Esophagus muscularis mucosa (tissue), 3 donors: ENCODE results near the gene MYCBPAP.
A peak's percentile ranks its signal among the peaks of the same experiment; 100 is the strongest.

Experiments
- POLR2A ChIP-seq: fragments of 450-650 bp; IDR thresholded peaks from one replicate; pipeline ENCODE4 v1.6.1; 2017; ENCODE audit warnings: antibody characterized with exemption, moderate library complexity, mild to moderate bottlenecking, low read depth
- TF ChIP-seq, protein P1 (sequence below), 3 experiments: fragments of 200-600 bp in 2 of 3; fragments of 450-650 bp in 1 of 3; sonication (generic) in 2 of 3; IDR thresholded peaks; one replicate each; pipeline ENCODE4 v1.5.1; 2017 to 2019; ENCODE audit warnings: antibody characterized with exemption in 3 of 3, mild to moderate bottlenecking in 2 of 3, moderate library complexity in 1 of 3

DNA sequence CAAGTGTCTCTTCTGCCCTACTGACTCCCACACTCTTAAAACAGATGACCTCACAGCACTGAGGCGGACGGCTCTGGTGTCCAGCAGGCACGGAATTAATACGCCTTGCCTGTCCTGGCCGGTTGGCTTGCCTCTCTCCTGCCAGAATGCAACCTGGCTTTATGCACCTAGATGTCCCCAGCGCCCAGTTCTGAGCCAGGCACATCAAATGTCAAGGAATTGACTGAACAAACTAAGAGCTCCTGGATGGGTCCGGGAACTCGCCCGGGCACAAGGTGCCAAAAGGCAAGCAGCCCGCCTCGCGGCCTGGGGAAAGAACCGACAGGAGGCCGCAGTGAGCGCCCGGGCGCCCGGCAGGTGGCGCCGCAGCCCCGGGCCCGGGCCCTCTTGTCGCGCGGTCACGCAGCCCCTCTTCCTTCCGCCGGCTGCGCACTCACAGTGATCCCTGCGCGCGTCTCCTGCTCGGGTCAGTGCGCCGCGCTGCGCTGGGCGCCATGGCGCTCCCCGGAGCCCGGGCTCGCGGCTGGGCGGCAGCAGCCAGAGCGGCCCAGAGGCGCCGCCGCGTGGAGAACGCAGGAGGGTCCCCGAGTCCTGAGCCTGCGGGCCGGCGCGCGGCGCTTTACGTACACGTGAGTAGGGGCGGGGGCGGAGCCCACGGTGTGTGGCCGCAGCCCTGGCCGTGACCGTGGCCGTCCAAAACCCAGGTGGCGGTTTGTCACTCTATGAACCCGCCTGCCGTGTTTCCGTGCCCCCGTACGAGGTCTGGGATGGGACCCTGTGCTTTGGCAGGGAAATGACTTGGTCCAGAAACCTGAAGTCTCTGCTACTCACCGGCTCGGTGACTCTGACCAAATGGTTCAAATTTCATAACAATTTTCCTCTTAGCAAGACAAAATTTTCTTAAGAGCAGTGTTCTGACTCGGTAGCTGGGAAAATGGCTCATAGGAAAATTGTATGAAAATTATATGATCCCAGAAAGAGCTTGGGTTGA, 29.6 kb upstream of the MYCBPAP start, which contains the start of gene RSAD1:
- TF ChIP-seq, protein P1, sequence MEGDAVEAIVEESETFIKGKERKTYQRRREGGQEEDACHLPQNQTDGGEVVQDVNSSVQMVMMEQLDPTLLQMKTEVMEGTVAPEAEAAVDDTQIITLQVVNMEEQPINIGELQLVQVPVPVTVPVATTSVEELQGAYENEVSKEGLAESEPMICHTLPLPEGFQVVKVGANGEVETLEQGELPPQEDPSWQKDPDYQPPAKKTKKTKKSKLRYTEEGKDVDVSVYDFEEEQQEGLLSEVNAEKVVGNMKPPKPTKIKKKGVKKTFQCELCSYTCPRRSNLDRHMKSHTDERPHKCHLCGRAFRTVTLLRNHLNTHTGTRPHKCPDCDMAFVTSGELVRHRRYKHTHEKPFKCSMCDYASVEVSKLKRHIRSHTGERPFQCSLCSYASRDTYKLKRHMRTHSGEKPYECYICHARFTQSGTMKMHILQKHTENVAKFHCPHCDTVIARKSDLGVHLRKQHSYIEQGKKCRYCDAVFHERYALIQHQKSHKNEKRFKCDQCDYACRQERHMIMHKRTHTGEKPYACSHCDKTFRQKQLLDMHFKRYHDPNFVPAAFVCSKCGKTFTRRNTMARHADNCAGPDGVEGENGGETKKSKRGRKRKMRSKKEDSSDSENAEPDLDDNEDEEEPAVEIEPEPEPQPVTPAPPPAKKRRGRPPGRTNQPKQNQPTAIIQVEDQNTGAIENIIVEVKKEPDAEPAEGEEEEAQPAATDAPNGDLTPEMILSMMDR (IDR thresholded peaks at IDR 0.05): peak; percentile 90 to 92 (median 91)
- peak; percentile 91 for TF ChIP-seq POLR2A
